Ureter (tissue), 1 donor: ENCODE data around the gene MAN1C1. TPM values are rescaled to one million over a fixed set of nuclear protein-coding genes. Genes with fewer than 3 reads are reported as not detected.

ENCODE experiments used
- DNase-seq: peaks from one replicate; pipeline ENCODE4 v3.0.0-alpha.2; 2020; ENCODE audit warnings: low spot score
- total RNA-seq: library from RNA; stranded (reverse); gene quantifications from one replicate; pipeline ENCODE4 v1.2.4, GENCODE V29; 2023
- donor health status: DM: yes; HTN: yes; CAD: no.

Gene MAN1C1
- total RNA-seq, 1 donor from 2014 or later = 8.7 TPM

- DNase-seq = no peak
Measured at GRCh38 chr1:25782608-25783201, 166.1 kb downstream of the MAN1C1 start.

- no peak for DNase-seq
Measured at GRCh38 chr1:25784575-25785051, 168.0 kb downstream of the MAN1C1 start.

GRCh38 chr1:25785333-25786067 lies 168.9 kb downstream of the MAN1C1 start:
- DNase-seq = no peak

GRCh38 chr1:25786887-25787759 lies 170.5 kb downstream of the MAN1C1 start:
- DNase-seq = no peak

GRCh38 chr1:25787760-25788166 lies 171.2 kb downstream of the MAN1C1 start:
- DNase-seq = no peak

GRCh38 chr1:25790472-25790871 lies 173.9 kb downstream of the MAN1C1 start:
- no peak for DNase-seq

- DNase-seq = no peak
Measured at GRCh38 chr1:25792115-25792514, 175.5 kb downstream of the MAN1C1 start.

- DNase-seq = no peak
Measured at GRCh38 chr1:25793585-25794170, 177.1 kb downstream of the MAN1C1 start.

- DNase-seq = no peak
Measured at GRCh38 chr1:25794325-25794724, 177.7 kb downstream of the MAN1C1 start.

GRCh38 chr1:25795211-25795610 lies 178.6 kb downstream of the MAN1C1 start:
- DNase-seq = no peak

- DNase-seq = no peak
Measured at GRCh38 chr1:25795946-25796810, 179.6 kb downstream of the MAN1C1 start.

- DNase-seq = peak; percentile 88
Measured at GRCh38 chr1:25796811-25797458, 180.3 kb downstream of the MAN1C1 start.

GRCh38 chr1:25797939-25798338 lies 181.3 kb downstream of the MAN1C1 start:
- DNase-seq = no peak

- no peak for DNase-seq
Measured at GRCh38 chr1:25798666-25799351, 182.2 kb downstream of the MAN1C1 start.

- no peak for DNase-seq
Measured at GRCh38 chr1:25799352-25799934, 182.9 kb downstream of the MAN1C1 start.

GRCh38 chr1:25799935-25800702 lies 183.5 kb downstream of the MAN1C1 start, which contains the start of gene SELENON:
TSS of gene SELENON (plus strand) at chr1:25800193. CDS start at chr1:25800231, 38 bp downstream.
- DNase-seq = no peak

GRCh38 chr1:25800703-25801377 lies 184.2 kb downstream of the MAN1C1 start:
- DNase-seq = no peak

GRCh38 chr1:25802915-25803314 lies 186.3 kb downstream of the MAN1C1 start:
- no peak for DNase-seq
